ENCODE measurements around the gene PRR35.

PRR35 gene

DNA sequence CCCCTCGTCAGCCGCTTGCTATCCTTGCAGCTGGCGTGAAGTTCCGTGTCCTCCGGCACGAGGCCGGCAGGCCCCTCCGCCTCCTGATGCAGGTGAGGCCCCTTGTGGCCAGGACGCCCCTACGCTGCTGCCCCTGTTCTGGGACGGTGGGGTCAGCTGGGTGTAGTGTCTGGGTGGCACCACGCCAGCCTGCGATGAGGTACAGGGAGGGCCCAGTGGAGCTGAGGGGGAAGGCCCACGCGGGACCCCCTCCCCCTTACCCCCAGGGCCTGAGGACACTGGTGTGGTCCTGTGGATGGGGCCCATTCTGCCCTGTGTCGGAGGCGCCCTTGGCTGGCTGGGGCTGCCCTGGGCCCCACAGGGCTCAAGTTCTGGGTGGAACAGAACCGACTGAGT, 22.0 kb downstream of the PRR35 start:
- no peak for DNase-seq

DNA sequence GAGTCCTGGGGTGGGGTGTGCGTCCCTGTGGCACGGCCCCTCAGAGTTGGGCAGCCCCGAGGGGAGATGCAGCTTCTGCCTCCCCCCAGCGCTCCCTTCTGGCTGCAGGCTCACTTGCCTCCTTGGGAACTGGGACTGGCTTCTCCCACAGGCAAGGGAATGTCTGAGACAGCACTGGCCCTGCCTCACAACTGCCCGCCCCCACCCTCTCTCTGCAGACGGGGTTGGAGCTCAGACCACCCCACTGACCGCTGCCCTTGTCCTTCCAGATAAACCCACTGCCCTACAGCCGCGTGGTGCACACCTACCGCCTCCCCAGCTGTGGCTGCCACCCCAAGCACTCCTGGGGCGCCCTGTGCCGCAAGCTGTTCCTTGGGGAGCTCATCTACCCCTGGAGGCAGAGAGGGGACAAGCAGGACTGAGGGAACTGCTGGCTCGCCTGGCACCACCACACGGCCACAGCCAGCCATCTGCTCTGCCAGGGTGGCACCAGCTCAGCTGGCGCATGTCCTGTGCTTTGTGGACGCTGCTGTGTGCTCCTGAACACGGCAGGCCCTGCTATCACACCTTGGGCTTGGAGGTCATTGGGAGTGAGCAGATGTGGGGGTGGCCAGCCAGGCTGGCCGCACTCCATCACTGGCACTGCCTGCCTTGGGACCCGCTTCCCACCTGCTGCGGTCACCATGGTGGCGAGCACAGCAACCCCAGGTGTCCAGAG, 22.6 kb downstream of the PRR35 start:
- DNase-seq, result no peak

GRCh38 chr16:583470-583814, 23.2 kb downstream of the PRR35 start:
- DNase-seq, result no peak

- DNase-seq, result no peak
Measured at GRCh38 chr16:583815-584591, 23.8 kb downstream of the PRR35 start.

GRCh38 chr16:585351-585750, 25.2 kb downstream of the PRR35 start:
- DNase-seq, result no peak

DNA sequence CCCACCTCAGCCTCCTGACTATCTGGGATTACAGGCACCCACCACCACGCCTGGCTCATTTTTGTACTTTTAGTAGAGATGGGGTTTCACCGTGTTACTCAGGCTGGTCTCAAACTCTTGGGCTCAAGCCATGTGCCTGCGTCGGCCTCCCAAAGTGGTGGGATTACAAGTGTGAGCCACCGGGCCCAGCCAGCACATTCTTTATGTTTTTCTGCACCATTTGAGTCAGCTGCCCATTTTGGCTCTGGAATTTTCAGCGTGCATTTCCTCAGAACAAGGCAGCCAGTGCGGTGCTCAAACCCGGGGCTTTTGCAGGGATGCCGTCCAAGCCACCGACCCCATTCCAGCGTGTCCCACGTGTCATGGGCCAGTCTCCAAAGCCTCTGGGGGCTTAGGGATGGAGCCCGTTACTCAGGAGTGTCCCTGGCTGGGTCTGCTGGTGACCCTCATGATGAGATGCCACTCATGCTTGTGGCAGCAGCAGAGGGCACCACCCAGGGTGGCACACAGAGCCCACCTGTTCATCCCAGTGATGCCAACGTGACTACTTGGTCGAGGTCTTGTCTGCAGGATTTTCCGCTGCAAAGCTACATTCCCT, 26.0 kb downstream of the PRR35 start:
- DNase-seq, result no peak

DNA sequence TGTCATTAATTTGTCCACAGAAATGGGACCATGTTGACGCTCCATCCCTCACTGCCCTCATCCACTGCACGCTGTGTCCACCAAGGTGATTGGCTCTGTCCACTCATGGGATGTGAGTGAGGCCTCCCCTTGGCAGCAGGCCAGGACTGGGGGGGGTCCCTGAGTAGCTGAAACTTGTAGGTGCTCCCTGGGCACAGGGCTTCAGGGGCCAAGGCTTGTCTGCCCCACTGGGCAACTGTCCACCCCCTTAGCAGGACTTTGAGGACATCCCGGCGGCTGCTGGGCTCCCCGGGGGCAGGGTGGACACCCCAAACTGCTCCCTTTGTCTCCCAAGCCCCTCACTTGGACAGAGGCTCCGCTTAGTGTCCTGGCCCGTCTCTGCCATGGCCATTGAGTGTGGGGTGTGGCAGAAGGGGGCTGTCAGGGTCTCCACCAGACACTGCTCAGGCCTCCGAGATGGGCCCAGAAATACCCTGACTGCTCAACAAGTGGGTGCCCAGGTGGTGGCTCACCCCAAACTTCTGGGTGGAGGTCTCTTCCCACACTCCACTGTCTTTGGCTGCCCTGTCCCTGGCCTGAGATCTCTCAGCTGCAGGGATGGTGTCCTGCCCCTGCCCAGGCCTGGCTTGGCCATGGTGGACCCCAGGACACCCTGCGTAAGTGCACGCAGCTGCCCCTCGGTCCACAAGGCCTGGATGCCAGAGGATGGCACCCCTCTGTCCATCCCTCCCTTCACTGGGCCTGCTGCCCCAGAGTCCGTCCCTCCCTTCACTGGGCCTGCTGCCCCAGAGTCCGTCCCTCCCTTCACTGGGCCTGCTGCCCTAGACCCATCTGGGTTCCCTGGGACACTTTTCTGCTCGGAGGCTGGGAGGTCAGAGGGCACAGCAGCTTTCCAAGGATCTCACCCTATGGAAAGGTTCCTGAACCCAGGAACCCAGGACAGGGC, 26.7 kb downstream of the PRR35 start:
- DNase-seq, result no peak

DNA sequence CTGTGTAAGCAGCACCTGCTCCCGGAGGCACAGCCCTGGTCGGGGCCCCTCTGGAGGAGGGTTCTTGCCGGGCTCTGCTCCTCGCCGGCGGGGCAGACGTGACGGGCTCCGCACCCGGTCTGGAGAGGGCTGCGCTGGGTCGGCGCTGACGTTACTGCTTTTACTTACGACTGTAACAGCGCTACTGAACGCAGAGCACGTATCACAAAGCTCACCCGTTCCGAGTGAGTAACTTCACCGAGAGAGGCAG, 28.4 kb downstream of the PRR35 start:
- DNase-seq, result peak; percentile 67 to 74

- peak; percentile 98 to 99 for DNase-seq
Measured at GRCh38 chr16:588889-589657, 28.9 kb downstream of the PRR35 start.

DNA sequence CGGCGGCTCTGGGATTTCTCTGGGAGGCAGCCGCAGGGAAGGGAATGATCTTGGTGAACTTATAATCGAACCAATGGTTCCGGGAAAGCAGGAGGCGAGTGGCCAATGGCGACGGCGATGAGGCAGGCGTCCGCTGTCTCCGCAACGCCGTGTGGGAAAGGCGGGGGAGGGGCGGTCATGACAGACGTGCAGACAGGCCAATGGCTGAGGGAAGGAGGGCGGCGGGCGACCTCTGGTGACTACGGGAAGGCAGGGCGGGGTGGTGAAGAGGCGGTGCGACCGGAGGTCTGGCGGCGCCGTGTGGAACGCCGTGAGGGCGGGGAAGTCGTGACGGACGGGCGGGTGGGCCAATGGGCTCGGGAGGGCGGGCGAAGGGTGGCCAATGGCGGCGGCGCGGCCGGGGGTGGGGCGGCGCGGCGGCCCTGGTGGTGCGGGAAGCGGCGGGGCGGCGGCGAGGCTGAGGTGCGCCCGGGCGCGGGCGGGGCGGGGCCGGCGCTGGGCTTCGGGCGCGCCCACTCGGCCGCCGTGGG, 29.5 kb downstream of the PRR35 start, which contains the start of gene RAB40C:
Gene RAB40C (plus strand): TSS at position 409 of the 530 bp plus-strand sequence. CDS start 226 bp downstream, outside the sequence.
- DNase-seq, result peak; percentile 99 to 100

DNA sequence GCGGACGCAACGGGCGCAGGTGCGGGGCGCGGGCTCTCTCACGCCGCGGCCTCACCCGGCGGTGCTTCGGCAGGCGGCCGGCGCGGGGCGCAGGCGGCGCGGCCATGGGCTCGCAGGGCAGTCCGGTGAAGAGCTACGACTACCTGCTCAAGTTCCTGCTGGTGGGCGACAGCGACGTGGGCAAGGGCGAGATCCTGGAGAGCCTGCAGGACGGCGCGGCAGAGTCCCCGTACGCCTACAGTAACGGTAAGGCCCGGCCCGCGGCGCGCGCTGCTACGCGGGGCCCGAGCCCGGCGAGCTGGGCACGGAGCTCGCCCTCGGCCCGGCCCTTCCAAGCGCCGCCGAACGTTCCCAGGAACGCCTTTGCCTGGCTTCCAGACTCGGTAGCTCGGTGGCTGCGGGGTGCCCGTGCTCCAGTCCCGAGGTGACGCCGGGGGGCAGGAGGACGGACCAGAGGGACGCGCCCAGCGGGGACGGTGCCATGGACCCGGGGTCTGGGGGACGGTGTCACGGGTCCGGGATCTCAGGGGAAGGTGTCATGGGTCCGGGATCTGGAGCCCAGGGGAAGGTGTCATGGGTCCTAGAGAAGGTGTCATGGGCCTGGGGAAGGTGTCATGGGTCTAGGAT, 30.1 kb downstream of the PRR35 start:
- no peak for DNase-seq

GRCh38 chr16:590815-591200, 30.6 kb downstream of the PRR35 start:
- DNase-seq, result no peak

- DNase-seq, result no peak
Measured at GRCh38 chr16:591231-591630, 31.0 kb downstream of the PRR35 start.

- DNase-seq, result no peak
Measured at GRCh38 chr16:591892-592517, 31.8 kb downstream of the PRR35 start.

DNA sequence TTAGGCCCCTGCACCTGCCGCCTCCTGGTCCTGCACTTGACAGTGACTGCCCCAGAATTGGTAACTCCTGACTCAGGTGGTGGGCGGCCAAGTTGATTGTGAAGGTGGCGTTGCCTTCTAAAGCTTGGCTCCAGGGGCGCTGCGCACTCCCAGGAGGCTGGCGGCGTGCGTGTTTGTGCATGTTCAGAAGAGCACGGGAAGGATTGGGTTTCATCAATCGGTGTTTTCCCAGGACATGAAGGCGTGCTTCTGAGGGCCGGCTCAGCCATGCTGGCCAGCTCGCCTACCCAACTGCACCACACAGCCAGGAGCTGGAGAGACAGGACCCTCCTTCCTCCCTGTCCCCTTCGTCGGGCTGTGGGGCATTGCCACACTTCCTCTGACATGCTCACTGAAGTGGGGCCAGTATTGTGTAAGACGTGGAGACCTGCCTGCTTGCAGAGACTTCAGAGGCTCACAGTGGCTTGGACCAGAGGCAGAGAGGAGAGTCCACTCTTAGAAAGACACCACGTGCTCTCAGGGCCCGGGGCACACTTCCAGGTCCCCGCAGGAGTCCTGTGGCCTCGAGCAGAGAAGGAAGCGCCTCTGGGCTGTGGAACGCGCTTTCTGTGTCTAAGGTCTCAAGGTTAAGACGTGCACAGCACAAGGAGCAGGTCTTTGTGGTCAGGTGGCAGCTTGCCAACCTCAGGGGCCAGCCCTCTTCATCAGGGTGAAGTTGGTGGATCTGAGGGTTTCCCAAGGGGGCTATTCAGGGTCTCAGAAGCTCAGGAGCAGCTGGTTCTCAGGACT, 32.5 kb downstream of the PRR35 start:
- DNase-seq, result no peak

DNA sequence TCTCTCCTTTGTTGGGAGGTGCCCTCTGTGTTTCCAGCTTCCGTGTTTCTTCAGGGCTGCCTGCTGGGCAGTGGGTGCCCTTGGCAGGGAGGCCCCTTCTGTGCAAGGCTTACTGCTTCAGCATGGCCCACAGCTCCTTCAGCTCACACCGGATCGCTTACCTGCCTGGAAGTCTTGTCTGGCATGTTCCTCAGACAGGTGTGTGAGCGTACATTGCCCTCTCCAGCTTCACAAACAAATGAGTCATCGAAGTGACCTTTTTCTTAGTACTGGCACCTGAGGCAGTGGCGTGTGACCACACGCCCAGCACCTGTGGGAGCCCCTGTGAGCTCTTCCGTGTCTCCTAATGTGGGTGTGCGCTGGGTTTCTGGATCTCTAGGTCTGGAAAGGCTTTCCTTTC, 33.2 kb downstream of the PRR35 start:
- DNase-seq, result no peak

GRCh38 chr16:593807-594206, 33.6 kb downstream of the PRR35 start:
- DNase-seq, result no peak

- no peak for DNase-seq
Measured at GRCh38 chr16:595094-595528, 34.9 kb downstream of the PRR35 start.

DNA sequence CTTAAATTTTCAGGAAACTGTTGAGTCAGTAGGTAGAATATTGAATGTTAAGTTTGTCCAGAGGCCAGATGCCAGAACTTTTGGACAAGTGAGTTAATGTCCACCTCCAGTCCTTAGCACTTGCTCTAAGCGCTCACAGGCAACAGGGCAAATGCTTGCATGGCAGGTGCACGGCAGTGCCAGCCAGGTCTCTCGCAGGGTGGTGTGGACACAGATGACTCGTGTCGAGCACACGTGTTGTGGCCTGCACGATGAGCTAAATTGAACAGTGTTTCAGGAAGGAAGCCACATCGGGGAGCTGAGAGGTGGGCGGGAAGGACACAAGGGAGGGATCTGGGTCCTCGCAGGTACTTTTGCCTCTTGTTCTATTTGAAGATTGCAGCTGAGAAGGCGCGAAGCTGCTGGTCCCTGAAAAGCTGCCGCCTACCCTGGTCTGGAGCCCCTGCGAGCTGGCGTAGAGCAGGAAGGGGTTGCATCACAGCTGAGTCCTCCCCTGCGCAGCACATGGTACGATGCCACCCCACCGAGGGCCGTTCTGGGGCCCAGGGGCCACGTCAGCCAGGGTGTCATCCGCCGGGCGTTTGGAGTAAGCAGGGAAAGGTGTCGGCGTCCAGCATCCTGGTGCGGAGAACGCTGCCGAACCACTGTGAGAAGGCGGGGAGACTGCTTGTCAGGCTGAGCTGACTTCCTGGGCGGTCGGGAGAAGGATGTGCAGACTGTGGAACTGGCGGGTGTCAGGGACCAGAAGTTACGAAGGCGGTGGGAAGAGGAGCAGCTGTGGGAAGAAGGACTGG, 35.9 kb downstream of the PRR35 start:
- no peak for DNase-seq

GRCh38 chr16:596736-597060, 36.5 kb downstream of the PRR35 start:
- DNase-seq, result no peak
